Fibroblast of villous mesenchyme (primary cell): ENCODE measurements around the gene MMADHC. TPM values are rescaled to one million over a fixed set of nuclear protein-coding genes. Genes with fewer than 3 reads are reported as not detected.

Experiments used
- DNase-seq: peaks from one replicate; pipeline ENCODE4 v3.0.0-alpha.2; 2010; ENCODE audit warnings: low read depth
- H3K4me3 ChIP-seq: 2 replicates; pipeline ENCODE4 v1.5.1; 2011; ENCODE audit warnings: low read depth, mild to moderate bottlenecking, low read length
- total RNA-seq: library from RNA; depleted of rRNA; stranded (reverse); fragments of >200 nt; gene quantifications from 2 replicates; pipeline ENCODE4 v1.2.3, GENCODE V29; 2012
- TF ChIP-seq, protein P1 (sequence below): IDR thresholded peaks from 2 replicates; pipeline ENCODE4 v1.5.1; 2012; ENCODE audit warnings: low read depth, mild to moderate bottlenecking, low read length; ENCODE audit not compliant: insufficient read depth

MMADHC gene
- total RNA-seq, 1 donor = 265 TPM

DNA sequence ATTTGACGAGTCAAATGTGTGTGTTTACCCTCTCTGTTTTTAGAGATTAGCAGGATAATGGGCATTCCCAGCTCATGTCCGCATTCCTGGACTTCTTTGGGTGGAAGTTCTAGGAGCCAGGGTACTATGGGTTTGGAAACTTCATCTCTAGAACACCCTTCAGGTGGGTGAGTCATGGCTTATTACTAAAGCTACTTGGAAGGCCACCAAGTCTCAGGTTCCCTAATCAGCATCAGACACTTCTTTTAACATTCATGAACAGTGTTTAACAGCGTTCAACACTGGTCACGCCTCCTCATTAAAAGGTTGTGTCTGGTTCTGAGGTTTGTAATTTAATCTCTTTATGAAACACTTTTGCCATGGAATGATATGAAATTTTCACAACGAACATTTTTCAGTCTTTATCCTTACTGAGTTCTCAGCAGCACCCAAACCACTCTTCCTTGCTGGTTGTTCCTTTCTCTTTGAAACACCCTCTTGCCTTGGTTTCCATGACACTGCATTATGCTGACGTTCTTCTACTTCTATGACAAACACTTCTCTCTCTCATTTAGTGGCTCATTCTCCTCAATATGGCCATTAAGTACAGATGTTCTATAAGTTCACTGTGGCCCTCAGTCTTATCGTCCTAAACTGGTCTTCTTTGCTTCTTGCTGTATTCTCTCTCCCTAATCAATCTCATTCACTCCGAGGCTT is 49.3 kb downstream of the MMADHC start:
- TF ChIP-seq, protein P1, sequence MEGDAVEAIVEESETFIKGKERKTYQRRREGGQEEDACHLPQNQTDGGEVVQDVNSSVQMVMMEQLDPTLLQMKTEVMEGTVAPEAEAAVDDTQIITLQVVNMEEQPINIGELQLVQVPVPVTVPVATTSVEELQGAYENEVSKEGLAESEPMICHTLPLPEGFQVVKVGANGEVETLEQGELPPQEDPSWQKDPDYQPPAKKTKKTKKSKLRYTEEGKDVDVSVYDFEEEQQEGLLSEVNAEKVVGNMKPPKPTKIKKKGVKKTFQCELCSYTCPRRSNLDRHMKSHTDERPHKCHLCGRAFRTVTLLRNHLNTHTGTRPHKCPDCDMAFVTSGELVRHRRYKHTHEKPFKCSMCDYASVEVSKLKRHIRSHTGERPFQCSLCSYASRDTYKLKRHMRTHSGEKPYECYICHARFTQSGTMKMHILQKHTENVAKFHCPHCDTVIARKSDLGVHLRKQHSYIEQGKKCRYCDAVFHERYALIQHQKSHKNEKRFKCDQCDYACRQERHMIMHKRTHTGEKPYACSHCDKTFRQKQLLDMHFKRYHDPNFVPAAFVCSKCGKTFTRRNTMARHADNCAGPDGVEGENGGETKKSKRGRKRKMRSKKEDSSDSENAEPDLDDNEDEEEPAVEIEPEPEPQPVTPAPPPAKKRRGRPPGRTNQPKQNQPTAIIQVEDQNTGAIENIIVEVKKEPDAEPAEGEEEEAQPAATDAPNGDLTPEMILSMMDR = no peak
- DNase-seq = no peak

DNA sequence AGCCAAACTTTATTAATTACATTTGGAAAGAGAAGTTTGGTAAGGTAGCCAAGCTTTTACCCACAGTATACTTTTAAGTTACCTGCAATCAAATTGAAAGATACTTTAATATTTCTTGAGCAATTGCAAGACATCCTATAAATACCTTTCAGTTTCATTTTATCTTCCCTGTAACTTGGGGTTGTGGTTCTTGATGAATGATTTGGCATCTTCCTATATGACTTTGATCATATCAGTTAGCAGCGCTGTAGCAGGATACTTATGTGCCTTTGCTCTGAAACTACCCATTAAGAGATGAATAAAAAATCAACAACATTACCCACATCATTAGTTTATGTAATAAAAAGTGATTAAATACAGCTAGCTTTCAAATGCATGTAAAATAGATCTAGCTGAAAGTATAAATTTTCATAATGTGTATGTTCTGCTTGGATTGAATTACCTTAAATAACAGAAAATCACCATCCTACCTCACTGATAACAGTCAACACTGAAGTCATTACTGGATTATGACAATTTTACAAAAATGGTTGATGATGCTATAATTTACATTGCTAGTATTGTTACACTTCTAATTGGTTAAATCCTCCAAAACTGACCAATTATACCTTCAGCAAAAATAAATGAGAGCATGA is 50.4 kb downstream of the MMADHC start:
- H3K4me3 ChIP-seq = no peak overlapping the region
- TF ChIP-seq, protein P1 = no peak
- DNase-seq = no peak

More for the DNA sequence above, 49.3 kb downstream of the MMADHC start:
- H3K4me3 ChIP-seq = no peak overlapping the region

GRCh38 chr2:149536649-149537048 is 50.9 kb downstream of the MMADHC start:
- DNase-seq = no peak
- H3K4me3 ChIP-seq = no peak overlapping the region
- TF ChIP-seq, protein P1 = no peak

DNA sequence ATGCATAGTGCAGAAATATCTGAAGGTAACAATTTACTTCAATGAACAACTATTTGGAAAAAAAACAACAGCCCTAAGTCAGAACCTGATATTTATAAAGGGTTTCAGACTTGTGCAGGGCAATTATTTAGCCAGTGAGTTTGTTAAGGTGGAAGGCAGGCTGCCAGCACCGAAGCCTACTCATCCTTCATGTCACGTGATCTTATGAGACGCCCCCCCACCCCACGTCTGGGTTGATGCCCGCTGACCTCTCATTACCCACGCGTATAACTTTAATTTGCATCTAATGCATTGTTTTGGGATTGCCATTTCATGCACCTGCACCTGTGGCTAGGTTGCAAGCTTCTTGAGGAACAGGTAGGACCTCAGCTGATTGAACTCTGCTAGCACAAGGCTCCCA is 52.9 kb downstream of the MMADHC start:
- no peak overlapping the region for H3K4me3 ChIP-seq
- TF ChIP-seq, protein P1 = no peak
- DNase-seq = no peak

- TF ChIP-seq, protein P1 = no peak
- no peak for DNase-seq
- H3K4me3 ChIP-seq = no peak overlapping the region
Observed at GRCh38 chr2:149528983-149529382, 58.6 kb downstream of the MMADHC start.

DNA sequence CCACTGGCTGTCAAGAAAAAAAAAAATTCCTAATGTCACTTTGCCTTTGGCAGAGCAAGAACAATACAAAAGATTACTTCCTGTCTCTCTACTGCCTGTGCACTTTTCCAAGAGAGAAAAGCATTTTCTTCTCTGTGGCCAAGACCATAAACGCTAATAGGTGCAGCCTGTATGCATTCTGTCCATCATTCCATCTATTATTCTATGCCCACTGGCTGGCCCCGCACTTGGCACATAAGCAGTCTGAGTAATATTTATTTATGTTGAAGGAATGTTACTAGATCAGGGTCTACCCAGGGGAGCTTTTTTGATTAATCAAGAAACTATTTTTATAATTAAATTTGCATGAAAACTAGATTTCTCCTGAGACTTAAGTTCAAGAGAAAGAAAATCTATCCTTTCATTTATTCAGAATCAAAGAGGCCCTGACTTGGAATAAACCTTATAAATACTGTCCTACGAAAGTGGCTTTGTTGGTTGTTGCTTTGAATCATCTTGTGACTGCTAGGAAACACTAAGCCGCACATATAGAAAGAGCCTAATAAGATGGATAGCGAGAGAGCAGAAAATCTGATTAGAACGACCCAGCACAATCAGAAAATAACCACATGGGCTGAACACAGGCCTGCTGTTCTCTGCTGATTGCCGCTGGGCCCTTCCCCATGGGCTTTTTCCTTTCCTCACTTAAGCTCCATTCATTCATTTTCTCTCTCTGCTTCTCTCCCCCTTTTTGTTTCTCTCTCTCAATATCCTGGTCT is 59.4 kb downstream of the MMADHC start:
- TF ChIP-seq, protein P1 = no peak
- H3K4me3 ChIP-seq = no peak overlapping the region
- DNase-seq = no peak
